Smooth muscle cell of the coronary artery (primary cell): ENCODE measurements around the gene EIF3F. TPM values are rescaled to one million over a fixed set of nuclear protein-coding genes. Genes with fewer than 3 reads are reported as not detected.

Experiments
- total RNA-seq: library from RNA; depleted of rRNA; stranded (reverse); fragments of >200 nt; gene quantifications from 2 replicates; pipeline ENCODE4 v1.2.3, GENCODE V29; 2014; ENCODE audit warnings: low replicate concordance

Gene EIF3F
- 278 and 302 TPM in 2 replicates for total RNA-seq

GRCh38 chr11:7986768-7987559, at the start of gene EIF3F:
TSS of gene EIF3F (plus strand) at chr11:7987337. CDS start at chr11:7987353, 16 bp downstream.

GRCh38 chr11:7941608-7942007, 45.5 kb upstream of the EIF3F start, which contains the start of gene OR10A3:
TSS of gene OR10A3 (minus strand) at chr11:7941708. CDS start at chr11:7939520, 2,188 bp downstream.

GRCh38 chr11:7965386-7965785, 21.8 kb upstream of the EIF3F start, which contains the start of gene NLRP10:
TSS of gene NLRP10 (minus strand) at chr11:7965447. CDS start at chr11:7963495, 1,952 bp downstream.

Other genes with a start within 250 kb of the EIF3F start
- gene OR5P2, start 190.4 kb upstream of the EIF3F start, total RNA-seq, result not detected in 2 replicates
- not detected in 2 replicates for gene OR5P3, start 156.5 kb upstream of the EIF3F start, total RNA-seq
- gene OR10A6, start 56.1 kb upstream of the EIF3F start, total RNA-seq, result not detected in 2 replicates
- gene OR10A3, start 45.6 kb upstream of the EIF3F start, total RNA-seq, result not detected in 2 replicates
- 0.23 and 0.68 TPM in 2 replicates for gene NLRP10, start 21.9 kb upstream of the EIF3F start, total RNA-seq
- gene TUB, start 93.9 kb downstream of the EIF3F start, total RNA-seq, result 7.7 and 12.6 TPM in 2 replicates
- gene RIC3, start 181.7 kb downstream of the EIF3F start, total RNA-seq, result not detected in 2 replicates